ENCODE measurements around the gene TXNL4A. TPM values are rescaled to one million over a fixed set of nuclear protein-coding genes. Genes with fewer than 3 reads are reported as not detected.

The TXNL4A gene
- total and polyA plus RNA-seq, 2 donors (not counting 1 experiment from before 2014, with no cell fraction given) = 38.9 to 67.8 TPM

DNA sequence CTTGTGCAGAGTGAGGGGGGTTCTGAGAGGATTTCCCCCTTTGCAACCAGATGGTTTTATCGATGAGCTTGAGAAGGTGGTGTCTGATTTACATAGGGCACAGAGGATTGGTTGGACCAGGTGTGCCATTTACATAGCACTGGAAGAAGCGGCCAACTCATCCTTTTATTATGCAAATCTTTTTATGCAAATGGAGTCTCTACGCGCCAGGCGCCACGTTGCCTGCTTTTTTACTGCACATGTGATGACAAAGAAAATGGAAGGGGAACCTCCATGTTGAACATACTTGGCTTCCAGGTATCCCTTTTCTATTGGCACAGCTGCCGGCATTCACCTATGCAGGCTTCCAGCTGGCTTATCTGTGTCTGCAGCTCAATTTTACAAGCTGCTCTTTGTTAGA is 18.4 kb upstream of the TXNL4A start:
- H3K4me3 ChIP-seq (ENCODE audit: control extremely low read depth in 1 of 5, extremely low read depth in 1 of 5, insufficient read depth in 1 of 5, low read depth in 2 of 5, low read length in 4 of 5) = no peak overlapping the region
- H2AFZ ChIP-seq (ENCODE audit: insufficient read depth, low read depth, low read length, poor library complexity, severe bottlenecking) = no peak overlapping the region
- no peak overlapping the region for H3K9ac ChIP-seq (ENCODE audit: low read length)
- H3K9me3 Mint-ChIP-seq (ENCODE audit: insufficient read depth) = peaks cover 16% of the 10 kb centered on the region
- no peaks in the 10 kb centered on the region for H3K4me1 ChIP-seq (ENCODE audit: control insufficient read depth in 2 of 2, insufficient read depth in 2 of 2, low read length in 2 of 2)
- WGBS (ENCODE audit: insufficient coverage) = 92% methylated on average over 2 of the region's 7 CpGs
- ATAC-seq (ENCODE audit: low read depth) = no peak
- ChIA-PET CTCF (interaction anchor here (0.7 kb wide), 1 partner anchor 151 kb away, joined by 3 read pairs; no protein-coding TSS in a partner anchor), POLR2A (interaction anchor here (0.6 kb wide), 1 partner anchor 631 kb away, joined by 7 read pairs; no protein-coding TSS in a partner anchor)
- no peak overlapping the region for H3K4me2 ChIP-seq (replicated peaks; ENCODE audit: low read depth, low read length, poor library complexity, severe bottlenecking)
- TF ChIP-seq CTCF (IDR thresholded peaks at IDR 0.05) (no peak), EZH2 (IDR thresholded peaks at IDR 0.05; ENCODE audit: borderline replicate concordance, insufficient read depth, low read depth, low read length, poor library complexity, severe bottlenecking) (no peak)
- peaks cover 7% of the 10 kb centered on the region for H3K4me1 Mint-ChIP-seq
- DNase-seq = no peak
- H4K20me1 ChIP-seq (ENCODE audit: control insufficient read depth, insufficient read depth, low read length, poor library complexity, severe bottlenecking) = no peaks in the 10 kb centered on the region
- H3K36me3 ChIP-seq (replicated peaks in 1 of 2; ENCODE audit: control extremely low read depth in 1 of 2, control insufficient read depth in 1 of 2, extremely low read depth in 1 of 2, insufficient read depth in 2 of 2, low read length in 1 of 2) = no peaks in the 10 kb centered on the region
- no peak overlapping the region for H3K4me3 Mint-ChIP-seq
- no peak overlapping the region for H3K27ac ChIP-seq (ENCODE audit: low read length in 2 of 2)
- H3K27me3 ChIP-seq (replicated peaks in 1 of 4; ENCODE audit: control extremely low read depth in 1 of 4, control insufficient read depth in 3 of 4, insufficient read depth in 4 of 4, low read length in 3 of 4) = no peaks in the 10 kb centered on the region
- no peak overlapping the region for H3K27ac Mint-ChIP-seq
- intact Hi-C loops (cut with micrococcal nuclease) = no loop called here
- no peaks in the 10 kb centered on the region for H3K79me2 ChIP-seq (ENCODE audit: control insufficient read depth, insufficient read depth, low read length)
- no peaks in the 10 kb centered on the region for H3K27me3 Mint-ChIP-seq
- H3K9me3 ChIP-seq (ENCODE audit: control extremely low read depth in 1 of 3, control insufficient read depth in 2 of 3, insufficient read depth in 1 of 3, low read length in 2 of 3) = peaks cover 0 to 39% (median 4%) of the 10 kb centered on the region in 3 donors

DNA sequence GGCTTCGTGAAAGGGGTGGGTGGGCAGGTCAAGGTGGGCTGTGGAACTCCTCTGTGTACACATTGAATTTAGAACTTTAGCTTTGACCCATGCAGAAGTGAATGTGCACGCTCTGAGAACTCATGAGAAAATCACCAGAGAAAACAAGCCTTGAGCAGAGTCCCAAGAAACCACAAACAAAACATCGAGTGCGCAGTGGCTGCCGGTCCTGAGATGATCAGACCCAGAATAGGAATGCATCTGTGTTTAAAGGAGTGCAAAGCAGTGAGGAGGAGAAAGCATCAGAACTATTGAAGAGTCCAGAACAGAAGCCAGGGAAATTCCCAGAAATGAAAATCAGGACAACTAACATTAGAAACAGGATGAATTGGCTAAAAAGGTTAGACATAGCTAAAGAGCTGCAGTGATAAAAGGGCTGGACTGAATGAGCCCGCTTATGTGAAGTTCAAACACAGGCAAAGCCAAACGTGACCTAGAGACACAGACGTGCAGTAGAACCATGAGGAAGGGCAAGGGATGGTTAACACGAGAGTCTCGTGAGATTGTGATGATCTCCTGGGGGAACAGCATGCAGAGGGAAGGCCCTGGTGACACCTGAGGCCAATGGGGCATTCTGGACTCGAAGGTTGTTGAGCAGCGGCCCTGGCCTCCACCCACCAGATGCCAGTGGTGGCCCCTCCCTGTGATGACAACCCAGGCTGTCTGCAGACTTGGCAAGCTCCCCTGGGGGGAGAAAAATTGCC is 16.4 kb upstream of the TXNL4A start:
- no peaks in the 10 kb centered on the region for H3K79me2 ChIP-seq (ENCODE audit: control insufficient read depth, insufficient read depth, low read length)
- no peaks in the 10 kb centered on the region for H3K36me3 ChIP-seq (replicated peaks in 1 of 2; ENCODE audit: control extremely low read depth in 1 of 2, control insufficient read depth in 1 of 2, extremely low read depth in 1 of 2, insufficient read depth in 2 of 2, low read length in 1 of 2)
- Mint-ChIP-seq H3K4me1 (peaks cover 7% of the 10 kb centered on the region), H3K4me3 (peak overlapping the region; percentile 24), H3K9me3 (ENCODE audit: insufficient read depth) (peaks cover 10% of the 10 kb centered on the region), H3K27me3 (no peaks in the 10 kb centered on the region), H3K27ac (peak overlapping the region; percentile 85)
- TF ChIP-seq CTCF (IDR thresholded peaks at IDR 0.05) (no peak), EZH2 (IDR thresholded peaks at IDR 0.05; ENCODE audit: borderline replicate concordance, insufficient read depth, low read depth, low read length, poor library complexity, severe bottlenecking) (no peak)
- WGBS (ENCODE audit: insufficient coverage) = 72% methylated on average over 8 of the region's 12 CpGs
- CTCF ChIA-PET = no interaction called here
- no peaks in the 10 kb centered on the region for H4K20me1 ChIP-seq (ENCODE audit: control insufficient read depth, insufficient read depth, low read length, poor library complexity, severe bottlenecking)
- H3K4me2 ChIP-seq (replicated peaks; ENCODE audit: low read depth, low read length, poor library complexity, severe bottlenecking) = no peak overlapping the region
- H3K27me3 ChIP-seq (replicated peaks in 1 of 4; ENCODE audit: control extremely low read depth in 1 of 4, control insufficient read depth in 3 of 4, insufficient read depth in 4 of 4, low read length in 3 of 4) = no peaks in the 10 kb centered on the region
- ATAC-seq (ENCODE audit: low read depth) (no peak), DNase-seq (no peak)
- H3K4me1 ChIP-seq (ENCODE audit: control insufficient read depth in 2 of 2, insufficient read depth in 2 of 2, low read length in 2 of 2) = no peaks in the 10 kb centered on the region
- peaks cover 0 to 39% (median 11%) of the 10 kb centered on the region in 3 donors for H3K9me3 ChIP-seq (ENCODE audit: control extremely low read depth in 1 of 3, control insufficient read depth in 2 of 3, insufficient read depth in 1 of 3, low read length in 2 of 3)
- no peak overlapping the region for H2AFZ ChIP-seq (ENCODE audit: insufficient read depth, low read depth, low read length, poor library complexity, severe bottlenecking)
- POLR2A ChIA-PET = no interaction called here
- H3K4me3 ChIP-seq (ENCODE audit: control extremely low read depth in 1 of 5, extremely low read depth in 1 of 5, insufficient read depth in 1 of 5, low read depth in 2 of 5, low read length in 4 of 5) = no peak overlapping the region
- no peak overlapping the region for H3K27ac ChIP-seq (ENCODE audit: low read length in 2 of 2)
- no peak overlapping the region for H3K9ac ChIP-seq (ENCODE audit: low read length)
- intact Hi-C loops (cut with micrococcal nuclease) = no loop called here

Data from B cell (primary cell).